Psoas muscle (tissue), 8 donors: ENCODE results near the gene SLC25A48. TPM values are rescaled to one million over a fixed set of nuclear protein-coding genes. Genes with fewer than 3 reads are reported as not detected.
A peak's percentile ranks its signal among the peaks of the same experiment; 100 is the strongest.

Source experiments
- ATAC-seq, 4 donors: fragments of 200-7000 bp; cut with Tn5 transposase; one replicate each; pipeline ENCODE4 v1.9.1; 2020; ENCODE audit warnings: moderate library complexity in 3 of 4, mild to moderate bottlenecking in 2 of 4
- DNase-seq, 2 donors: peaks; one replicate each; pipeline ENCODE4 v3.0.0-alpha.2; 2020
- H3K27ac ChIP-seq: fragments of 200-600 bp; one replicate; pipeline ENCODE4 v1.8.0; 2022
- H3K27me3 ChIP-seq, 3 donors: fragments of 200-600 bp in 1 of 3; one replicate each; pipeline versions ENCODE4 v1.6.1 to v1.8.0; 2013 to 2022; ENCODE audit warnings: low read length in 2 of 3, mild to moderate bottlenecking in 2 of 3, moderate library complexity in 1 of 3; ENCODE audit not compliant: insufficient read depth in 3 of 3
- H3K36me3 ChIP-seq, 2 donors: fragments of 200-600 bp in 1 of 2; one replicate each; pipeline versions ENCODE4 v1.6.1 to v1.8.0; 2013 to 2022; ENCODE audit warnings: low read depth in 1 of 2, mild to moderate bottlenecking in 1 of 2, moderate library complexity in 1 of 2; ENCODE audit not compliant: insufficient read depth in 1 of 2
- H3K4me1 ChIP-seq: fragments of 200-600 bp; one replicate; pipeline ENCODE4 v1.8.0; 2022
- H3K4me3 ChIP-seq: fragments of 200-600 bp; one replicate; pipeline ENCODE4 v1.8.0; 2022; ENCODE audit warnings: mild to moderate bottlenecking
- H3K9me3 ChIP-seq: fragments of 200-600 bp; one replicate; pipeline ENCODE4 v1.8.0; 2022
- CTCF ChIP-seq: fragments of 200-600 bp; IDR thresholded peaks from one replicate; pipeline ENCODE4 v1.8.0; 2022; ENCODE audit warnings: antibody characterized with exemption
- WGBS, 3 donors: extraction: QIAGEN DNeasy Blood & Tissue Kit; methylation state at CpG; one replicate each; pipeline versions ENCODE4 v1.1.6 to v1.1.7; 2013; 5-methylcytosine and 5-hydroxymethylcytosine counted together
- intact Hi-C, 2 donors: fragments of 100-400 bp; cut with DNase I; formaldehyde crosslinking; loops; one replicate each; pipeline versions ENCODE4 v1.11.0 to v1.14.2; 2022
- polyA plus RNA-seq, 3 donors: library from polyadenylated mRNA; stranded (reverse); fragments of 200-250 nt; gene quantifications; one replicate each; pipeline ENCODE4 v1.2.3, GENCODE V29; 2013
- total RNA-seq, 4 donors: library from RNA; stranded (reverse); fragmentation: NEBNext Ultra II Directional in 2 of 4; extraction: Animal tissue kit (Norgen Biotek cat#: 25700) in 2 of 4; gene quantifications; one replicate each; pipeline versions ENCODE4 v1.2.1 to v1.2.4, GENCODE V29; 2021 to 2023
- donor health status: healthy with polysubstance abuse.
- donor health status: DM: no; HTN: no; CAD: no; lungs with moderate emphysema.
- donor health status: Bipolar disorder and iron deficiency.
- donor health status: healthy.
- donor health status: DM: yes; HTN: yes; CAD: no.
- donor health status: DM: no; HTN: no; CAD: no.
- donor health status: DM: no; HTN: no; CAD: no.
- donor health status: DM: yes; HTN: yes; CAD: no.

SLC25A48 gene
- total and polyA plus RNA-seq, 7 donors, result 1.7 to 9.6 (median 5.6) TPM; not detected in 1

- intact Hi-C loops, result loop anchor here (2.0 to 5.0 kb wide), 2 partner anchors 269 to 270 kb away; no protein-coding TSS in a partner anchor
- TF ChIP-seq CTCF, result no peak
- Histone ChIP-seq H3K4me3 (no peak overlapping the region), H3K9me3 (no peaks in the 10 kb centered on the region), H3K27ac (no peak overlapping the region), H3K4me1 (peaks cover 5% of the 10 kb centered on the region), H3K36me3 (no peaks in the 10 kb centered on the region), H3K27me3 (peaks cover 0 to 11% (median 3%) of the 10 kb centered on the region in 3 donors)
- DNase-seq (no peak), ATAC-seq (no peak)
- WGBS, 3 donors, result 69 to 82% (median 72%) methylated on average over 4 of the region's 4 CpGs
Observed at GRCh38 chr5:135830876-135831275, 3.6 kb upstream of the SLC25A48 start.

- WGBS, 3 donors, result 88 to 95% (median 92%) methylated on average over 1 of the region's 1 CpG
- TF ChIP-seq CTCF, result no peak
- DNase-seq, result no peak
- peaks cover 0 to 11% (median 3%) of the 10 kb centered on the region in 3 donors for H3K27me3 ChIP-seq
- intact Hi-C loops, result loop anchor here (2.0 to 5.0 kb wide), 2 partner anchors 269 to 271 kb away; no protein-coding TSS in a partner anchor
- no peaks in the 10 kb centered on the region for H3K9me3 ChIP-seq
- H3K4me1 ChIP-seq, result peaks cover 5% of the 10 kb centered on the region
- H3K4me3 ChIP-seq, result no peak overlapping the region
- no peak for ATAC-seq
- no peak overlapping the region for H3K27ac ChIP-seq
- H3K36me3 ChIP-seq, result no peaks in the 10 kb centered on the region
Observed at GRCh38 chr5:135831439-135831838, 3.0 kb upstream of the SLC25A48 start.

- Histone ChIP-seq H3K9me3 (no peaks in the 10 kb centered on the region), H3K27ac (no peak overlapping the region), H3K27me3 (peaks cover 0 to 11% (median 3%) of the 10 kb centered on the region in 3 donors), H3K4me3 (no peak overlapping the region), H3K4me1 (peaks cover 5% of the 10 kb centered on the region), H3K36me3 (no peaks in the 10 kb centered on the region)
- 89 to 90% (median 90%) methylated on average over 12 of the region's 12 CpGs for WGBS, 3 donors
- intact Hi-C loops, result loop anchor here (2.0 to 5.0 kb wide), 2 partner anchors 270 to 271 kb away; no protein-coding TSS in a partner anchor
- no peak for TF ChIP-seq CTCF
- DNase-seq (peak in 1 of 2 donors; percentile 34), ATAC-seq (no peak)
Observed at GRCh38 chr5:135831851-135832555, 2.5 kb upstream of the SLC25A48 start.

GRCh38 chr5:135832941-135833920 lies 1.2 kb upstream of the SLC25A48 start:
- no peaks in the 10 kb centered on the region for H3K36me3 ChIP-seq
- H3K4me3 ChIP-seq, result no peak overlapping the region
- DNase-seq (peak in 1 of 2 donors; percentile 44), ATAC-seq (no peak)
- no peak for TF ChIP-seq CTCF
- intact Hi-C loops, result loop anchor here in 1 of 2 donors (5.0 kb wide), 1 partner anchor 271 kb away; no protein-coding TSS in a partner anchor
- H3K9me3 ChIP-seq, result no peaks in the 10 kb centered on the region
- peaks cover 0 to 11% (median 3%) of the 10 kb centered on the region in 3 donors for H3K27me3 ChIP-seq
- WGBS, 3 donors, result 93% methylated on average over 14 of the region's 14 CpGs
- H3K27ac ChIP-seq, result no peak overlapping the region
- peaks cover 5% of the 10 kb centered on the region for H3K4me1 ChIP-seq
